HepG2 (cell line): ENCODE data around the gene NEDD4L.

Experiments used
- HDAC1 ChIP-seq: sonication (generic); formaldehyde crosslinking; IDR thresholded peaks from 2 replicates; pipeline ENCODE4 v1.5.1; 2020; ENCODE audit warnings: mild to moderate bottlenecking, missing genetic modification reagents
- KDM3A ChIP-seq: IDR thresholded peaks from 2 replicates; pipeline ENCODE4 v1.6.1; 2018; ENCODE audit warnings: low read depth, missing compliant biosample characterization
- MTA3 ChIP-seq: sonication (generic); formaldehyde crosslinking; IDR thresholded peaks from 2 replicates; pipeline ENCODE4 v1.4.0; 2020; ENCODE audit warnings: missing genetic modification reagents
- NFIC ChIP-seq: IDR thresholded peaks from 2 replicates; pipeline ENCODE4 v1.6.1; 2012; ENCODE audit warnings: mild to moderate bottlenecking, low read length, inconsistent platforms
- PATZ1 ChIP-seq: sonication (generic); formaldehyde crosslinking; IDR thresholded peaks from 2 replicates; pipeline ENCODE4 v1.4.0; 2020; ENCODE audit warnings: missing genetic modification reagents
- POLR2A ChIP-seq, 2 experiments: IDR thresholded peaks; 2 replicates each; pipeline ENCODE4 v1.6.1; 2011; ENCODE audit warnings: low read depth in 2 of 2, low read length in 2 of 2, mild to moderate bottlenecking in 1 of 2, moderate library complexity in 1 of 2; ENCODE audit not compliant: insufficient read depth in 1 of 2
- ZMYM2 ChIP-seq: sonication (generic); formaldehyde crosslinking; IDR thresholded peaks from 2 replicates; pipeline ENCODE4 v1.8.0; 2022; ENCODE audit warnings: mild to moderate bottlenecking, missing genetic modification reagents
- TF ChIP-seq, protein P1 (sequence below): sonication (generic); formaldehyde crosslinking; IDR thresholded peaks from 2 replicates; pipeline ENCODE4 v1.5.0; 2020; ENCODE audit warnings: mild to moderate bottlenecking, missing genetic modification reagents, moderate library complexity
- TF ChIP-seq, protein P2 (sequence below): sonication (generic); formaldehyde crosslinking; IDR thresholded peaks from 2 replicates; pipeline ENCODE4 v1.4.0; 2020; ENCODE audit warnings: missing genetic modification reagents
- TF ChIP-seq, protein P3 (sequence below): sonication (generic); formaldehyde crosslinking; IDR thresholded peaks from 2 replicates; pipeline ENCODE4 v1.4.0; 2020; ENCODE audit warnings: missing genetic modification reagents, borderline replicate concordance

DNA sequence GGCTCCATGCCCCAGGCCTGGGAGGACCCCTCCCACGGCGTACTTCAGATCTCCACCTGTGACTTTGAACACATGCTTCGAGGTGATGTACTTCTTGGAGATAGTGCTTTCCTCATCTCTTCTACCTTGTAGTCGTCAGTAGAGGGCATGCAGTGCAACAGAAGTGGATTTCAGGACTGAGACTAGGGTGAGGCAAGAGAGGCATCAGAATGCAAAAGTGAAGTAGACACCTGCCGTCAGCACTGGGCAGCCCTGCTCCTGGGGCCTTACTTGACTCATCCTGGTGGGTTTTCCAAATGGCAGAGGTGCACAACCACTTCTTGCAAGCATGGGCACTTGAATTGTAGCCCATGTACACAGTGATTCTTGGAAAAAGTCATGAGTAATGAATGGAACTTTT, 258.8 kb downstream of the NEDD4L start:
- TF ChIP-seq ZMYM2 (CRISPR knock-in tag), result no peak
- TF ChIP-seq KDM3A, result no peak
- no peak for TF ChIP-seq PATZ1
- TF ChIP-seq MTA3 (CRISPR knock-in tag), result no peak
- TF ChIP-seq, protein P1, sequence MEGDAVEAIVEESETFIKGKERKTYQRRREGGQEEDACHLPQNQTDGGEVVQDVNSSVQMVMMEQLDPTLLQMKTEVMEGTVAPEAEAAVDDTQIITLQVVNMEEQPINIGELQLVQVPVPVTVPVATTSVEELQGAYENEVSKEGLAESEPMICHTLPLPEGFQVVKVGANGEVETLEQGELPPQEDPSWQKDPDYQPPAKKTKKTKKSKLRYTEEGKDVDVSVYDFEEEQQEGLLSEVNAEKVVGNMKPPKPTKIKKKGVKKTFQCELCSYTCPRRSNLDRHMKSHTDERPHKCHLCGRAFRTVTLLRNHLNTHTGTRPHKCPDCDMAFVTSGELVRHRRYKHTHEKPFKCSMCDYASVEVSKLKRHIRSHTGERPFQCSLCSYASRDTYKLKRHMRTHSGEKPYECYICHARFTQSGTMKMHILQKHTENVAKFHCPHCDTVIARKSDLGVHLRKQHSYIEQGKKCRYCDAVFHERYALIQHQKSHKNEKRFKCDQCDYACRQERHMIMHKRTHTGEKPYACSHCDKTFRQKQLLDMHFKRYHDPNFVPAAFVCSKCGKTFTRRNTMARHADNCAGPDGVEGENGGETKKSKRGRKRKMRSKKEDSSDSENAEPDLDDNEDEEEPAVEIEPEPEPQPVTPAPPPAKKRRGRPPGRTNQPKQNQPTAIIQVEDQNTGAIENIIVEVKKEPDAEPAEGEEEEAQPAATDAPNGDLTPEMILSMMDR, result no peak
- TF ChIP-seq NFIC, result no peak
- TF ChIP-seq HDAC1 (CRISPR knock-in tag), result no peak
- TF ChIP-seq, protein P2, sequence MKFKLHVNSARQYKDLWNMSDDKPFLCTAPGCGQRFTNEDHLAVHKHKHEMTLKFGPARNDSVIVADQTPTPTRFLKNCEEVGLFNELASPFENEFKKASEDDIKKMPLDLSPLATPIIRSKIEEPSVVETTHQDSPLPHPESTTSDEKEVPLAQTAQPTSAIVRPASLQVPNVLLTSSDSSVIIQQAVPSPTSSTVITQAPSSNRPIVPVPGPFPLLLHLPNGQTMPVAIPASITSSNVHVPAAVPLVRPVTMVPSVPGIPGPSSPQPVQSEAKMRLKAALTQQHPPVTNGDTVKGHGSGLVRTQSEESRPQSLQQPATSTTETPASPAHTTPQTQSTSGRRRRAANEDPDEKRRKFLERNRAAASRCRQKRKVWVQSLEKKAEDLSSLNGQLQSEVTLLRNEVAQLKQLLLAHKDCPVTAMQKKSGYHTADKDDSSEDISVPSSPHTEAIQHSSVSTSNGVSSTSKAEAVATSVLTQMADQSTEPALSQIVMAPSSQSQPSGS (CRISPR knock-in tag), result no peak
- TF ChIP-seq POLR2A (IDR thresholded peaks at IDR 0.05; ENCODE audit: insufficient read depth in 1 of 2, low read depth in 2 of 2, low read length in 2 of 2), result no peak
- TF ChIP-seq, protein P3, sequence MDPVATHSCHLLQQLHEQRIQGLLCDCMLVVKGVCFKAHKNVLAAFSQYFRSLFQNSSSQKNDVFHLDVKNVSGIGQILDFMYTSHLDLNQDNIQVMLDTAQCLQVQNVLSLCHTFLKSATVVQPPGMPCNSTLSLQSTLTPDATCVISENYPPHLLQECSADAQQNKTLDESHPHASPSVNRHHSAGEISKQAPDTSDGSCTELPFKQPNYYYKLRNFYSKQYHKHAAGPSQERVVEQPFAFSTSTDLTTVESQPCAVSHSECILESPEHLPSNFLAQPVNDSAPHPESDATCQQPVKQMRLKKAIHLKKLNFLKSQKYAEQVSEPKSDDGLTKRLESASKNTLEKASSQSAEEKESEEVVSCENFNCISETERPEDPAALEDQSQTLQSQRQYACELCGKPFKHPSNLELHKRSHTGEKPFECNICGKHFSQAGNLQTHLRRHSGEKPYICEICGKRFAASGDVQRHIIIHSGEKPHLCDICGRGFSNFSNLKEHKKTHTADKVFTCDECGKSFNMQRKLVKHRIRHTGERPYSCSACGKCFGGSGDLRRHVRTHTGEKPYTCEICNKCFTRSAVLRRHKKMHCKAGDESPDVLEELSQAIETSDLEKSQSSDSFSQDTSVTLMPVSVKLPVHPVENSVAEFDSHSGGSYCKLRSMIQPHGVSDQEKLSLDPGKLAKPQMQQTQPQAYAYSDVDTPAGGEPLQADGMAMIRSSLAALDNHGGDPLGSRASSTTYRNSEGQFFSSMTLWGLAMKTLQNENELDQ (CRISPR knock-in tag), result no peak
